Measurements from ENCODE around the gene MKRN2OS.
A peak's percentile ranks its signal among the peaks of the same experiment; 100 is the strongest.
"Not testable (repeated sequence)": the region's sequence is repeated elsewhere in the genome, so short reads cannot be mapped to it uniquely, and the experiment has no call there.

The MKRN2OS gene

GRCh38 chr3:12560505-12561190 lies 15.3 kb upstream of the MKRN2OS start:
- no peak for DNase-seq

DNA sequence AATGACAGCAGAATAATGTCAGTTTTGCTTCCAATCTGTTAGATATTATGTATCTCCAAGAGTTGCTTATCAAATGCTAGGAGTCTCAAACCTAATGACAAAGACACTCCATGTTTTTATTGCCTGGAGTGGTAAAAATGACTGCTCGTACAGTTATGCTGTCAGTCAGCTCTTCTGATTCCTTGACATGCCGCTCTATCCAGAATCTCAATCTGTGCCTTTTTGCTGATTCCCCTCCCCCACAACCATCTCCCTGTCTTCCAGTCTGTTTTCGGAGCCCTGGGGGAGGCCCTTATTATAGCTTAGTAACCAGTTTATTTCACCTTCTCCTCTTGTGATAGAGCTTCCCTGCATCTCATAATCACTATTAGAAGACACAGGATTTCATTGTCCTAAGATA lies 14.2 kb upstream of the MKRN2OS start:
- DNase-seq: no peak

- no peak for DNase-seq
Measured at GRCh38 chr3:12558706-12559105, 13.4 kb upstream of the MKRN2OS start.

- peak; percentile 34 for DNase-seq
Measured at GRCh38 chr3:12557473-12558100, 12.3 kb upstream of the MKRN2OS start.

- DNase-seq: peak; percentile 68
Measured at GRCh38 chr3:12556690-12557472, 11.6 kb upstream of the MKRN2OS start, which contains the start of gene MKRN2. Gene MKRN2, plus strand, starts transcription at chr3:12557087. Its CDS starts 64 bp downstream, at chr3:12557151.

GRCh38 chr3:12556314-12556689 lies 11.0 kb upstream of the MKRN2OS start:
- no peak for DNase-seq

GRCh38 chr3:12553921-12554391 lies 8.7 kb upstream of the MKRN2OS start:
- no peak for DNase-seq

DNA sequence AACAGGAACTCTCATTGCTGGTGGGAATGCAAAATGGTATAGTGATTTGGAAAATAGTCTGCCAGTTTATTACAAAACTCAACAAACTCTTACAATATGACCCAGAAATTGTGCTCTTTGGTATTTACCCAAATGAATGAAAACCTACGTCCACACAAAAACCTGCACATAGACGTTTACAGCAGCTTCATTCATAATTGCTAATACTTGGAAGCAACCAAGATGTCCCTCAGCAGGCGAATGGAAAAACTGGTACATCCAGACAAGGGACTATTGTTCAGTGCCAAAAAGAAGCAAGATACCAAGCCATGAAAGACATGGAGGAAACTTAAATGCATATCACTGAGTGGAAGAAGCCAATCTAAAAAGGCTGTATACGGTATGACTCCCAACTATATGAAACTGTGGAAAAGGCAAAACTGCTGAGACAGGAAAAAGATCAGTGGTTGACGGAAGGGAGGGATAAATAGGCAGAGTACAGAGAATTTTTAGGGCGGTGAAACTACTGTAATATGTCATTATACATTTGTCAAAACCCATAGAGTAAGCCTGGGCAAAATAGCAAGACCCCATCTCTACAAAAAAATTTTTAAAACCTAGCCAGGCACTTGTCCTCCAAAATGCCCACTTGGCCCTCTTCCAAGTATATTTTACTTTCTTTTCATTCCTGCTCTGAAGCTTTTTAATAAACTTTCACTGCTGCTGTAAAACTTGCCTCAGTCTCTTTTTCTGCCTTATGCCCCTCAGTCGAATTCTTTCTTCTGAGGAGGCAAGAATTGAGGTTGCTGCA lies 4.9 kb upstream of the MKRN2OS start:
- DNase-seq: no peak

DNA sequence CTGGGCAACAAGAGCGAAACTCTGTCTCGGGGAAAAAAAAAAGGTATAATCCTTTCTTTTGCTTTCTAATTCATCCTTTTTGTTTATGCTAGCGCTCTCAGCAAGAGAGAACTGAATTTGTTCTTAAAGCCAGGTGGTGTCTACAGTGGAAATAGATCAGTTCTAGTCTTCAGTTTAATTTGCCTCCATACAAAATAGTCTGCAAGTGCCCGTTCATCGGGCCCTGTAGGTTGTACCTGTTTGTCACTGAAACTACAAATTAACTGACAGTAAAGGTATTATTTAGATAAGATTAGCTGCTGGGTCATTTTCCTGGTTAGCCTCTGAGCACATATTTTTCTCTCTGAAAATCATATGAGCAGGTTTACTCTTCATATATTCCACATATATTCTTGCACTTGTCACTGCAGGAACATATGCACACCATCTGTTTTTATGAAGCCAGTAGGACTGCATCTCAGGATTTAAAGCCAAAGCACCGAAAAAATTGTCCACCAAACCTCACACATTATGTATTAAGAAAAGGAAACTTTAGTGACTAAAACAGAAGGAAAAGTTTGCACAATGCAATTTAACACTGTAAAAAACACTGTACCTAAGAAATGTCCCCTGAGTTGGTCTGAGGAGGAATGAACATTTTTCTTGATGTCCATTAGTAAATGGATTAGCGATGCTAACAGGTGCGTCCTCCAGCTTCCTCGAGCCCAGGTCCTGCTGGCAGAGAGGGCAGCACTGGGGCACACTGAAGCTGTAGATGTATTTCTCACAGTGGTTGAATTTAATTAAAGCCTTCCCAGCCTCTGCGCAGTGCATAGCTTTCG lies 437 bp downstream of the MKRN2OS start:
- DNase-seq: no peak

DNA sequence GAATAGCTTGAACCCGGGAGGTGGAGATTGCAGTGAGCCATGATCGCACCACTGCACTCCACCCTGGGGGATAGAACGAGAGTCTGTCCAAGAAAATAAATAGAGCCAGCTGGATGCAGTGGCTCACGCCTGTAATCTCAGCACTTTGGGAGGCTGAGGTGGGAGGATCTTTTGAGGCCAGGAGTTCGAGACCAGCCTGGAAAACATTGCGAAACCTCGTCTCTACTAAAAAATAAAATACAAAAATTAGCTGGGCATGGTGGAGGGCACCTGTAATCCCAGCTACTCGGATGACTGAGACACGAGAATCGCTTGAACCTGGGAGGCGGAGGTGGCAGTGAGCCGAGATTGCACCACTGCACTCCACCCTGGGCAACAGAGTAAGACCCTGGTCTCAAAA lies 1.8 kb downstream of the MKRN2OS start:
- DNase-seq: not testable (repeated sequence)

DNA sequence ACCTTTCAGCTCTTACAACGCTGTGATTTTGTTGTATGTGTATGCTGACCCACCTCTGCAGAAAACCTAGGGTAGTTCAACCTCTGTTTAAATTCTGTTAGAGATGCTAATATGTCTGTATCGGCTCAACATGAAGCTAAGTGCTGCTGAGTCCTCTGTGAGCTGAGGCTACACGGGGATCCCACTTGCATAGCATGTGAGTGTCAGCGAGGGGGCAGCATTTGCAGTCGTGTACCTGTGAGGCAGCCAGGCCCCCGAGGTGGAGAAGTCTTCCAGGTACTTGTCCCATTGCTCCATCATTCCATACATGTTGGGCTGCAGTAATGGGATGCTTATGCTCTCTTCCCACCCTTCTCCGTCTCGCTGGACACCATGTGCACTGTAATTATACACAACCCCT lies 3.7 kb downstream of the MKRN2OS start:
- no peak for DNase-seq

DNA sequence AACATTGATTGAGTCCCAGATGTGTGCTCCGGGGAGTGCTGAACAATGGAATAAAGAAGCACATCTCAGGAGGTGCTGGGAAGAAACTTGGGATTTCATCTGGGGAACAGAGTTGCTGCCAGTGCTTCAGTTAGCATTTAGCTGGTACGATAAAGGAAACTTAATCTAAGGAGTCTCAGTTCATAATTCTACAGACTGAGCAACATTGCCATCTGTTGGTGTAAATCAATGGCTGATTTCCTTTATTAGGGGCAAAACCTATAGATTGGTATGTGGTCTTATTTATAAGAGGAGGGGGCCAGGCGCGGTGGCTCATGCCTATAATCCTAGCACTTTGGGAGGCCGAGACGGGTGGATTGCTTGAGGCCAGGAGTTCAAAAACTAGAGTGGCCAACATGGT lies 8.9 kb downstream of the MKRN2OS start:
- no peak for DNase-seq

- no peak for DNase-seq
Measured at GRCh38 chr3:12532182-12532581, 13.1 kb downstream of the MKRN2OS start.

DNA sequence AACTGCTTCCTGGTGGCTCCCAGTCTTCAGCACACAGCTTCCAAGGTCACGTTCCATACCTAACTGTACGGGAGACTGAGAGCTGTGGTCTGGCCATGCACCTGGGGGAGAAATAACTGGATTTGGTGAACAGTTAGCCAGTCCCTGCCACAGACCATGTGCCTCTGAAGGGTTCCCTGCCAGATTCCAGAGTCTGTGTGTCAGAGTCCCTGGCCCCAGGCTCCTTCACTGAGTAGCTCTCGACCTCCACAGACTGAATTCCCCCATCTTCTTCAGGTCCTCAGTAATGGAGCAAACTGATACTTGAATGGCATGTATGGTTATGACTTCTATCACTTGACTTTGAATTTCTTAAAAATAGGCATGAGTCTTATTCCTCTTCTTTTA lies 17.5 kb downstream of the MKRN2OS start:
- no peak for DNase-seq

GRCh38 chr3:12522721-12523120 lies 22.6 kb downstream of the MKRN2OS start:
- no peak for DNase-seq

DNA sequence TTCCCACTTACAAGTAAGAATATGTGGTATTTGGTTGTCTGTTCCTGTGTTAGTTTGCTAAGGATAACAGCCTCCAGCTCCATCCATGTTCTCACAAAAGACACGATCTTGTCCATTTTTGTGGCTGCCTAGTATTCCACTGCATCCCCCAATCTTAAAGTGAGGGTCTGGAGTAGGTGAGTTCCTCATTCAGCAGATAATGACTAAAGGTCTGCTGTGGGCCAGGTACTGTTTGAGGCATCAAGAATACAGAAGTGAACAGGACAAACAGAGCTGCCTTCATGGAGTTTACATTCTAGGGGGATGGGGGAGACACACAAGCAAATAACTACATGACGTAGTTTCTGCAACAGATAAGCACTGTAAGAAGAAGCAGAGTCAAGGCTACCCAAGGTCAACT lies 24.3 kb downstream of the MKRN2OS start:
- DNase-seq: no peak

GRCh38 chr3:12518261-12519028 lies 26.9 kb downstream of the MKRN2OS start:
- no peak for DNase-seq

DNA sequence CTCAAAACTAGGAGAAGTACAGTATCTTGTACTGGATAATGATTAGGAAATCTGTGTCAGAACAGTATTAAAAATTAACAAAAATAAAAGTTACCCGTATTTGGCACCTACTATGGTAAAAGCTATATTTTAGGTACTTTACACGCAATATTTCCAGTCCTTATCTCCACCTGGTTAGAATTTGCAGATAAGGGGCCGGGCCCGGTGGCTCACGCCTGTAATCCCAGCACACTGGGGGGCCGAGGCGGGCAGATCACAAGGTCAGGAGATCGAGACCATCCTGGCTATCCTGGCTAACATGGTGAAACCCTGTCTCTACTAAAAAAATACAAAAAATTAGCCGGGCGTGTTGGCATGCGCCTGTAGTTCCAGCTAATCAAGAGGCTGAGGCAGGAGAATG lies 28.4 kb downstream of the MKRN2OS start:
- DNase-seq: no peak

- DNase-seq: no peak
Measured at GRCh38 chr3:12515631-12516030, 29.7 kb downstream of the MKRN2OS start.

- DNase-seq: no peak
Measured at GRCh38 chr3:12513694-12514446, 31.4 kb downstream of the MKRN2OS start.
